Upper lobe of right lung (tissue), 1 donor: ENCODE data around the gene CCDC85C. TPM values are rescaled to one million over a fixed set of nuclear protein-coding genes. Genes with fewer than 3 reads are reported as not detected.

Experiments
- ATAC-seq: fragments of 200-7000 bp; cut with Tn5 transposase; one replicate; pipeline ENCODE4 v1.9.1; 2020; ENCODE audit warnings: mild to moderate bottlenecking, moderate library complexity
- DNase-seq: peaks from one replicate; pipeline ENCODE4 v3.0.0-alpha.2; 2020
- H3K27ac ChIP-seq: fragments of 200-600 bp; one replicate; pipeline ENCODE4 v1.8.0; 2022
- H3K27me3 ChIP-seq: fragments of 200-600 bp; one replicate; pipeline ENCODE4 v1.8.0; 2022; ENCODE audit warnings: mild to moderate bottlenecking
- H3K36me3 ChIP-seq: fragments of 200-600 bp; one replicate; pipeline ENCODE4 v1.8.0; 2022
- H3K4me1 ChIP-seq: fragments of 200-600 bp; one replicate; pipeline ENCODE4 v1.8.0; 2022
- H3K4me3 ChIP-seq: fragments of 200-600 bp; one replicate; pipeline ENCODE4 v1.8.0; 2022; ENCODE audit warnings: mild to moderate bottlenecking
- H3K9me3 ChIP-seq: fragments of 200-600 bp; one replicate; pipeline ENCODE4 v1.8.0; 2022
- intact Hi-C: fragments of 100-400 bp; cut with DNase I; formaldehyde crosslinking; loops from one replicate; pipeline ENCODE4 v1.11.0; 2022
- total RNA-seq: library from RNA; stranded (reverse); fragmentation: NEBNext Ultra II Directional; extraction: Animal tissue kit (Norgen Biotek cat#: 25700); gene quantifications from one replicate; pipeline ENCODE4 v1.2.1, GENCODE V29; 2021
- TF ChIP-seq, protein P1 (sequence below): fragments of 200-600 bp; IDR thresholded peaks from one replicate; pipeline ENCODE4 v1.8.0; 2022; ENCODE audit warnings: antibody characterized with exemption
- donor health status: DM: no; HTN: yes; CAD: no; lungs with severe emphysema.

Gene CCDC85C
- total RNA-seq, 1 donor from 2014 or later, result 22.6 TPM

DNA sequence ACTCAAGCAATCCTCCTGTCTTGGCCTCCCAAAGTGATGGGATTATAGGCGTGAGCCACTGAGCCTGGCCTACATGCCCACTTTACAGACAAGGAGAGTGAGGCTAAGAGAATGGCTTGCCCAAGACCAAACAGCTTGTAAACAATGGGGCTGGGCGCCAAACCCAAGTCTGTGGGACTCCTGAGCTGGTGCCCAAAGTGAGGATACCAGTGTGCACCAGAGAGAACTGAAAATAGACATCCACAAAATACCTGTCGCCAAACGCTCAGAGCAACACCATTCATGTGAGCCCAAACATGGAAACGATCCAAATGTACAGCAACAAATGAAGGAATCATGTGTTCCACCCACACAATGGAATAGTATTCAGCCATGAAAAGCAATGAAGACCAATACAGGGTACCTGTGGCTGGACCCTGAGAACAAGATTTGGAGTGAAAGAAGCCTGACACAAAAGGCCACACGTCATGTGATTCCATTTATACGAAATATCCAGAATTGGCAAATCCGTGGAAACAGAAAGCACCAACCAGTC is 84.6 kb downstream of the CCDC85C start:
- TF ChIP-seq, protein P1, sequence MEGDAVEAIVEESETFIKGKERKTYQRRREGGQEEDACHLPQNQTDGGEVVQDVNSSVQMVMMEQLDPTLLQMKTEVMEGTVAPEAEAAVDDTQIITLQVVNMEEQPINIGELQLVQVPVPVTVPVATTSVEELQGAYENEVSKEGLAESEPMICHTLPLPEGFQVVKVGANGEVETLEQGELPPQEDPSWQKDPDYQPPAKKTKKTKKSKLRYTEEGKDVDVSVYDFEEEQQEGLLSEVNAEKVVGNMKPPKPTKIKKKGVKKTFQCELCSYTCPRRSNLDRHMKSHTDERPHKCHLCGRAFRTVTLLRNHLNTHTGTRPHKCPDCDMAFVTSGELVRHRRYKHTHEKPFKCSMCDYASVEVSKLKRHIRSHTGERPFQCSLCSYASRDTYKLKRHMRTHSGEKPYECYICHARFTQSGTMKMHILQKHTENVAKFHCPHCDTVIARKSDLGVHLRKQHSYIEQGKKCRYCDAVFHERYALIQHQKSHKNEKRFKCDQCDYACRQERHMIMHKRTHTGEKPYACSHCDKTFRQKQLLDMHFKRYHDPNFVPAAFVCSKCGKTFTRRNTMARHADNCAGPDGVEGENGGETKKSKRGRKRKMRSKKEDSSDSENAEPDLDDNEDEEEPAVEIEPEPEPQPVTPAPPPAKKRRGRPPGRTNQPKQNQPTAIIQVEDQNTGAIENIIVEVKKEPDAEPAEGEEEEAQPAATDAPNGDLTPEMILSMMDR, result no peak
- Histone ChIP-seq H3K36me3 (no peaks in the 10 kb centered on the region), H3K4me1 (peaks cover 13% of the 10 kb centered on the region), H3K9me3 (no peaks in the 10 kb centered on the region), H3K27me3 (no peaks in the 10 kb centered on the region), H3K4me3 (no peak overlapping the region), H3K27ac (no peak overlapping the region)
- peak; percentile 46 for DNase-seq
- intact Hi-C loops, result loop anchor here (5.0 kb wide), 1 partner anchor 108 kb away; no protein-coding TSS in a partner anchor
- no peak for ATAC-seq

- intact Hi-C loops, result loop anchor here (5.0 kb wide), 1 partner anchor 109 kb away; no protein-coding TSS in a partner anchor
- Histone ChIP-seq H3K9me3 (no peaks in the 10 kb centered on the region), H3K27me3 (no peaks in the 10 kb centered on the region), H3K4me3 (no peak overlapping the region), H3K4me1 (peaks cover 9% of the 10 kb centered on the region), H3K36me3 (no peaks in the 10 kb centered on the region), H3K27ac (no peak overlapping the region)
- DNase-seq (peak; percentile 88), ATAC-seq (peak; percentile 86)
- TF ChIP-seq, protein P1, result peak; percentile 97
Measured at GRCh38 chr14:99518441-99519346, 85.3 kb downstream of the CCDC85C start.

GRCh38 chr14:99517643-99518381 is 86.2 kb downstream of the CCDC85C start:
- ATAC-seq (no peak), DNase-seq (peak; percentile 64)
- no peak overlapping the region for H3K4me3 ChIP-seq
- intact Hi-C loops, result loop anchor here (5.0 kb wide), 1 partner anchor 109 kb away; no protein-coding TSS in a partner anchor
- no peaks in the 10 kb centered on the region for H3K9me3 ChIP-seq
- H3K27ac ChIP-seq, result no peak overlapping the region
- TF ChIP-seq, protein P1, result no peak
- H3K36me3 ChIP-seq, result peaks cover 8% of the 10 kb centered on the region
- peaks cover 3% of the 10 kb centered on the region for H3K4me1 ChIP-seq
- H3K27me3 ChIP-seq, result no peaks in the 10 kb centered on the region

- intact Hi-C loops, result loop anchor here (5.0 kb wide), 1 partner anchor 110 kb away; no protein-coding TSS in a partner anchor
- Histone ChIP-seq H3K27me3 (no peaks in the 10 kb centered on the region), H3K9me3 (no peaks in the 10 kb centered on the region), H3K4me1 (peaks cover 3% of the 10 kb centered on the region), H3K27ac (no peak overlapping the region), H3K4me3 (no peak overlapping the region), H3K36me3 (peaks cover 16% of the 10 kb centered on the region)
- ATAC-seq (no peak), DNase-seq (no peak)
- TF ChIP-seq, protein P1, result no peak
Measured at GRCh38 chr14:99516871-99517642, 87.0 kb downstream of the CCDC85C start.
